ENCODE data around the gene IQCK. TPM values are rescaled to one million over a fixed set of nuclear protein-coding genes. Genes with fewer than 3 reads are reported as not detected.

The IQCK gene
- polyA plus RNA-seq, 3 donors, result 5.3 to 9.2 (median 7.5) TPM

GRCh38 chr16:19748389-19749168 is 30.5 kb downstream of the IQCK start:
- H3K27ac ChIP-seq (ENCODE audit: low read depth, low read length), result no peak overlapping the region
- WGBS, 3 donors, result 56 to 68% (median 57%) methylated on average over 2 of the region's 2 CpGs

- WGBS, 3 donors, result 79 to 87% (median 85%) methylated on average over 4 of the region's 4 CpGs
- no peak overlapping the region for H3K27ac ChIP-seq (ENCODE audit: low read depth, low read length)
Observed at GRCh38 chr16:19749571-19750080, 31.6 kb downstream of the IQCK start.

- H3K27ac ChIP-seq (ENCODE audit: low read depth, low read length), result no peak overlapping the region
- 71 to 77% (median 71%) methylated on average over 6 of the region's 6 CpGs for WGBS, 3 donors
Observed at GRCh38 chr16:19751478-19752385, 33.7 kb downstream of the IQCK start.

- WGBS, 3 donors, result 31 to 62% (median 62%) methylated on average over 12 of the region's 12 CpGs
- no peak overlapping the region for H3K27ac ChIP-seq (ENCODE audit: low read depth, low read length)
Observed at GRCh38 chr16:19753815-19754643, 36.0 kb downstream of the IQCK start.

DNA sequence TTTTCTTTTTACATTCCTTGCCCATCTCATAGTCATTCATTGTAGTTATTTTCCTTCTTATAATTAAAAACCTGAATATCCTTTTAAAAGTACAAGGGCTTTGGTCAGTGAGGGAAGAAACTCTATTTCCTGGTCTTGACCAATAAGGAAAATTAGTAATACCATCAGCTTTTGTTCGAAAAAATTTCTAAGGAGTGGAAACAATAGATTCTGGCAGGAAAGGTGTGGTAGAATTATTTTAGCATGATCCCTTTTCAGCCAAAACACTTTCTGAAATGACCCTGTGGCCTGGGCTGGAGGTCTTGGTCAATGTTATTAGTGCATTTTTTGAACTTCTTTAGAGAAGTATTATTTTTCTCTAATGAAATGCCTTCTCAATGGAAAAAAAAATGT is 36.6 kb downstream of the IQCK start:
- no peak overlapping the region for H3K27ac ChIP-seq (ENCODE audit: low read depth, low read length)
- WGBS, 3 donors, result 59 to 64% (median 61%) methylated on average over 1 of the region's 1 CpG

DNA sequence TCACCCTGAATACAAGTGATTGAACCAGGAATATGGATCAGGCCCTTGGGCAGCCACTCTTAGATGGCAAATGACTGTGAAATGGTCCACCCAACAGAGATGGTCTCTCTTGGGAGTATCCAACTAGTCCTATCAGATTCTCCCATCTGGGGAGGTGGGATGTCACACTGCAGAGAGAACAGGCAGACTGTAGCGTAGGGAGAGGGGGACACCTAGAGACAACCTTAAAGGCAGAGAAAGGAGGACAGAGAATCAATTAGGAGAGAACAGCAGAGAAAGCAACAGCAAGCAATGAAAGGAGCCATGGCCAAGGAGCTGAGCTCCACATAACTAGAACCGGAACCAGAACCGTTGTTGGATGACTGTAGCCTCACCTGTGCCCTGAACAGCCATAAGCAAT is 37.2 kb downstream of the IQCK start:
- H3K27ac ChIP-seq (ENCODE audit: low read depth, low read length), result no peak overlapping the region
- 91 to 100% (median 98%) methylated on average over 3 of the region's 3 CpGs for WGBS, 3 donors

DNA sequence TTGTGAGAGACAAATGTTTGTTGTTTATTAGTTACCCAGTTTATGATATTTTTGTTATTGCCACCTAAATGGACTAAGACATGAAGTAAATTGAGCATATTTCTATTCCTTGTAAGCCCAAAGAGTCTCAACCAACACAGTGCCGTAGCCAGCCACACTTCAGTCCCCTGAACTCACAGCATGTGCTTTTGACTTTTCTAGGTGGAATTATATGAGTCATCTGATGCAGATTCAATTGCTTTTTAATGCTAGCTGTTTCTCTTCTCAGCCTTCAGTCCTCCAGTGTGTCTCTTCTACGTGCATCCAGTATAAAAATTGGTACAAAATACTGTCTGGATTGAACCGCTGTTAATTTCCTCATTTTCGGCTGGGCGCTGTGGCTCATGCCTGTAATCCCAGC is 39.0 kb downstream of the IQCK start:
- WGBS, 3 donors, result 93 to 97% (median 96%) methylated on average over 5 of the region's 5 CpGs

DNA sequence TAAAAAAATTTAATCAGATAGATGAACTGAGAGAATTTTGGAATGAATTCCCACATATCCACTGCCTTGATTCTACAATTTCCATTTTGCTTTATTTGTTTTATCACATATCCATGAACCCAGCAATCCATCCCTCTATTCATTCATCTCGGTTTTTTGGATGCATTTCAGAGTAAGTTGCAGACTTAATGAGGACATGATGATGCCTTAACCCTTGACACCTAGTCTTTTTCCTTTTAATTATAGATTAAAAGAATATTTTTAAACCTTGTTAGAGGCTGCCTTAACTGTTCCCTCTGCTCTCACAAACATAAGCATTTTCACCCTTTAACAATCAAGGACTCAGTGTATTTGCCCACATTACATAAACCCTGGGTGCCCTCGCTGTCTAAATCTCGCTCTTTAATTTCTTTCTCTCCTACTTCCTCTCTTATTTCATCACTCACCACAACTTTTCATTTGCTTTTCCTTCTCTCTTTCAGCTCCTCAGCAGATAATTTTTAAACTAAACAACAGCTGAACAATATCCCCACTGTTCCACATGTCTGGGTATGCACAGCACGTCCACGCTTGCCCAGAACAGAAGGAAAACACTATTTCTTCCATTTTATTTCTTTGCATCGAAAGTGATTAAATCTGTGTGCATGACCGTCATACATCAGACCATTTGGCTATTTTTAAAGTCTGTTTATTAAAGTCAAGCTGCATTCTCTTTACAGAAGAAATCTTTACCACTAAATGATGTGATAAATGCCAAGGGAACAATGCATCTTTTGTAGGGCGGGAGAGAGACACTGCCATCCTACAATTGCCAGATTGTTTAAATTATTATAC is 39.9 kb downstream of the IQCK start:
- no peak overlapping the region for H3K27ac ChIP-seq (ENCODE audit: low read depth, low read length)
- 61 to 64% (median 64%) methylated on average over 8 of the region's 8 CpGs for WGBS, 3 donors

More for the DNA sequence above, 39.0 kb downstream of the IQCK start:
- no peak overlapping the region for H3K27ac ChIP-seq (ENCODE audit: low read depth, low read length)

DNA sequence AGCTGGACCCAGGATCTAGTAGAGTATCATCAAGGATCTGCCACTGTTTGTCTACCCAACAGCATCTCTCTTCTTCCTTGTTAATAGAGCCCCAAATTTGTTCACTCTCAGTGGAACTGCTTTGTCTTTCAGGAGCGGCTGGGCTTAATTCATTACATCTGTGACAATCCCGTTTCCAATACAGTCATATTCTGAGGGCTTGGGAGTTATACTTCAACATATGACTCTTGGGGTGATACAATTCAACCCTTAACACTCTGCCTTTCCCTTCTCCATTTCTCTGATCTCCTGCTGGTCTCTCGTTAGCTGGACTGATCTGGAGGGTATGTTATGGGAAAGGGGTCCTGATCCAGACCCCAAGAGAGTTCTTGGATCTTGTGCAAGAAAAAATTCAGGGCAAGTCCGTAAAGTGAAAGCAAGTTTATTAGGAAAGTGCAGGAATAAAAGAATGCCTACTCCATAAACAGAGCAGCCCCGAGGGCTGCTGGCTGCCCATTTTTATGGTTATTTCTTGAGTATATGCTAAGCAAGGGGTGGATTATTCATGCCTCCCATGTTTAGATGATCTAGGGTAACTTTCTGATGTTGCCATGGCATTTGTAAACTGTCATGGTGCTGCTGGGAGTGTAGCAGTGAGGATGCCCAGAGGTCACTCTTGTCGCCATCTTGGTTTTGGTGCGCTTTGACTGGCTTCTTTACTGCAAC is 42.4 kb downstream of the IQCK start:
- no peak overlapping the region for H3K27ac ChIP-seq (ENCODE audit: low read depth, low read length)
- WGBS, 3 donors, result 82 to 97% (median 87%) methylated on average over 7 of the region's 7 CpGs

DNA sequence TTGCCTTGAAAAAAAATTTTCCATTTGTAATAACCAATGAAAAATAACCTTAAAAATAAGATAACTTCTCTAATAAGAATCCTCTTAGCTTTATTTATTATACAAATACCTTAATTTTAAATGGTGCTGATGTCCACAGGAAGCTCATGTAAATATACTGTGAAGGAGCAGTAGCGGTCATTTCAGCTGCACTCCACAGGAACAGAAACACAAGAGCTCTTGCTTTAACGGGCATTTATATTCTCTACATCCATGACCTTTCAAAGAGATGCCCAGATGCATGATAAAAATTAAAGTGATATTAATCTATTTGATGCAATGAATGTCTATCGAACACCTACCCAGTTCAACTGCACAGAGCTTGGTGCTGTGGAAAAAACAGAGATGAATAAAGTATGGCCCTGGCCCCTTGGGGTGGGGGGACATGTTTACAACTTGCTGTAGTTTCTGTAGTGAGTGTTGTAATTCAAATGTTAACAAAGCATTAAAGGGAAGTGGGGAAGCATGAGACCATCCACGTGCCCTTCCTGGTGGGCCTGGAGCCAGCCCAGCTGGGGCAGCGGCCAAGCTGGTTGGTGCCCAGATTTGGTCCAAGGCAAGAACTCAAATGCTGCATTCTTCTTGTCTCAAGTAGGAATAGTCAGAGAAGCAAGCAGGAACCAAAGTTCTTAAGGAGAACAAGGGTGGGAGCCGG is 47.9 kb downstream of the IQCK start:
- WGBS, 3 donors, result 50 to 69% (median 55%) methylated on average over 6 of the region's 6 CpGs
- no peak overlapping the region for H3K27ac ChIP-seq (ENCODE audit: low read depth, low read length)

- 85 to 96% (median 93%) methylated on average over 3 of the region's 3 CpGs for WGBS, 3 donors
- no peak overlapping the region for H3K27ac ChIP-seq (ENCODE audit: low read depth, low read length)
Observed at GRCh38 chr16:19766554-19766884, 48.4 kb downstream of the IQCK start.

GRCh38 chr16:19766988-19767387 is 48.9 kb downstream of the IQCK start:
- H3K27ac ChIP-seq (ENCODE audit: low read depth, low read length), result no peak overlapping the region
- WGBS, 3 donors, result 96 to 97% (median 97%) methylated on average over 9 of the region's 9 CpGs

- 79 to 90% (median 81%) methylated on average over 13 of the region's 13 CpGs for WGBS, 3 donors
Observed at GRCh38 chr16:19767497-19767896, 49.4 kb downstream of the IQCK start.

GRCh38 chr16:19769239-19769638 is 51.2 kb downstream of the IQCK start:
- WGBS, 3 donors, result 91 to 97% (median 94%) methylated on average over 4 of the region's 4 CpGs
- no peak overlapping the region for H3K27ac ChIP-seq (ENCODE audit: low read depth, low read length)

More at GRCh38 chr16:19767497-19767896, 49.4 kb downstream of the IQCK start:
- H3K27ac ChIP-seq (ENCODE audit: low read depth, low read length), result no peak overlapping the region

- 76 to 83% (median 82%) methylated on average over 3 of the region's 3 CpGs for WGBS, 3 donors
- H3K27ac ChIP-seq (ENCODE audit: low read depth, low read length), result no peak overlapping the region
Observed at GRCh38 chr16:19771040-19771439, 53.0 kb downstream of the IQCK start.

GRCh38 chr16:19771796-19772195 is 53.7 kb downstream of the IQCK start:
- no peak overlapping the region for H3K27ac ChIP-seq (ENCODE audit: low read depth, low read length)
- 67 to 68% (median 68%) methylated on average over 4 of the region's 4 CpGs for WGBS, 3 donors

DNA sequence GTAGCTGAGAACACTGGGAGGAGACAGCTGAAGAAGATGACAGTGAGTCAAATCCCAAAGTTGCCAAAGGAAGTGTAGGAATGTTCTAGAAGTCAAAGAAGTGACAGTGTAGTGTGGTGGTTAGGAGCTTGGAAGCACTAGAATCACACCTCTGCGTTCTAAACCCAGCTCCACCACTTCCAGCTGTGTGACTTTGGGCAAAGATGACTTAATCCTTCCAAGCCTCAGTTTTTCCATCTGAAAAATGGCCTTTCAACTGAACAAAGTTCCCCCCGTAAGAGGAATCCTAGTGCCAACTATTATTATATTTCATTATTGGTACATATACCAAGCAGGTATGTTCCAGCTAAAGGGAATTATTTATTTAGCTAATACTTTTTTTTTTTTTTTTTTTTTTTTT is 56.0 kb downstream of the IQCK start:
- WGBS, 3 donors, result 72 to 100% (median 77%) methylated on average over 2 of the region's 2 CpGs
- H3K27ac ChIP-seq (ENCODE audit: low read depth, low read length), result no peak overlapping the region
